Hypothalamus (tissue), 51 donors: ENCODE results near the gene APEH.

Experiments used
- DNase-seq, 51 donors: peaks; one replicate each; lab custom pipeline; 2025; lab: John Stamatoyannopoulos, UW

APEH gene

DNA sequence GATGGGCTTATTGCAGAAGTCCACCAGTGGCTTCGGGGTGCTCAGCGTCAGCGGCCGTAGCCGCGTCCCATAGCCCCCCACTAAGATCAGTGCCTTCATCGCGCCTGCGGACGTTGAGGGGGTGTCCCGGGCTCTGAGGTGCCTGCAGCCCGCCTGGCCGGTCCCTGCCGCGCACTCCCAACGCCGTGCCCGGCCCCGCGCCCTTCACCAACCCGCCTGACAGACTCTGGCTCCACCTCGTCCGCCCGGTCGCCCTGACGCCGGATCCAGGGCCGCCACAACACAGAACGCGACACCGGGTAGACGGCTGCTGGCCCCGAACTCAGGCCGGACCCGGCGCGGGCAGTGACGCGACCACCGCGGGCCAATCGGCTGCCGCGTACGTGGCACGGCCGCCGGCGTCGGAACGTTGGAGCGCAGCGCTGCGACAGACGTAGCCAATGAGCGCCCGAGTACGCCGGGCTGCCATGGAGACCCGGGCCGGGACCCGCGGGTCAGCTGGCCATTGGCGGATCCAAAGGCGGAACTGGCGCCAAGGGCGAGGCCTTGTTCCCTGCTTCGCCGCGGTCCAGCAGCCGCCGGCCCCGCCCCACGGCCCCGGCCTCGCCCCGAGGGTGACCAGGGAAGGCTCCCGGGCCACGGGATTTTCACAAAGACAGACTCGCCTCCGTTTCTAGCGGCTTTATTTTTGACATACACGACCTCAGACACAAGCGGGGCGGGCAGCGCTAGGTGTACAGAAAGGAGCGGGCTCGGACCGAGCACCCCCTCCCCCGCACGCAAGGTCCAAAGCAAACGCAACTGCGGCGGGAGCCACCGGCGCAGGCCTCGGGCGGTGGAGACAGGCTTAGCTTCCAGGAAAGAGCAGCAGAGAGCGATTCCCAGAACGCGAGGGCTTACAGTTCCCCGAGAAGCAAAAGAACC lies 49.7 kb downstream of the APEH start, which contains the start of gene GMPPB:
Gene GMPPB (minus strand): TSS at position 324 of the 924 bp plus-strand sequence. CDS start 225 bp downstream, at position 99.
- peak; percentile 43 to 99 (median 94) for DNase-seq

DNA sequence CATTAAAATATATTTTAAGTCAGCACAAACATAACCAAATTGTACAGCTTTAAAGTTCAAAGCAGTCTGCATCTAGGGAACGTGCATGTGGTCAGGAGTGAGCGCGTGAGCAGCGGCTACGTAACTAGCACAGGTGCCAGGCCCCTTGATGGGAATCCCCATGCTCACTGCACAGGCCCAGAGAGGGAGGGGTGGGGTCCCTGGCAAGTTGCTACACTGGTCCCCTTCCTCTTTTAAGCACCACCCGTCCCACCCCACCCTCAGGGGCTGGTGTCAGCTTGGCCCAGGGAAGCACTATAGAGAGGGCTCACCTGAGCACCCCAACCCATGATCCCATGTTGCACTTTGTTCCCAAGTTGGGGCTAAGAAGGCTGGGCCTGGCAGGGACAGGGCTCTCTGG lies 50.4 kb downstream of the APEH start:
- no peak for DNase-seq

DNA sequence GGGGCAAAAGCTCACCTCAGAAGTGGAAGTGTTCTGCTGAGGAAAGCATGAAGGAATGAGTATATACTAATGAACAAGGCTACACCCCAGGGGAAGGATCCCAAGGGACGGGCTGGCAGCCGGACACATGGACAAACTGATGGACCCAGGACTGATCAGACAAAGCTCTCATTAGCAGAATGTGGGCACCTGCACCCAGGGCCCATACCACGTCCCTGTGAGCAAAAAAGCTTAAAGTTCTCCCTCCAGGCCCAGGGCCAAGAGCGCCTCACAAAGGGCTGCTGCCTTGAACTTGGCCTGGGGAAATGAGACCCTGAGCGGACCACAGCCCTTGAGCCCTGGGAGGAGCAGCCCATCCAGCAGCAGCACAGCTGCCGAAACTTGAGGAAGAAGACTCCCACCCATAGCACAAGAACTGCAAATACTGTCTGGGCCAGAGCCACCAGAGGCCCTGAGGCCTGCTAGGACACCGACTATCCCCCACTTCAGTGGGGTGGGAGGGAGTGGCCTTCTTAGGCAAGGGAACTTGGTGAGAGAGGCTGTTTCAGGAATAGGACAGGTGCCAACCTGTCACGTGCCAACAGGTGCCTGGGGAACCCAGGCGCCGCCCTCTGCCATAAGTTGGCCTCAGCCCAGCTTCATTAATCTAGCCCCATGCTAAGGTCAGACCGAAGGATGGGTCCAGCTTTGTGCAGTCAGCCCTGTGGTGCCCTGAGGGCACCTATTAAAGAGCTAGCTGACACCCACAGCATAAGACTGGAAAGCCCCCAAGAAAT lies 51.9 kb downstream of the APEH start:
- no peak for DNase-seq

DNA sequence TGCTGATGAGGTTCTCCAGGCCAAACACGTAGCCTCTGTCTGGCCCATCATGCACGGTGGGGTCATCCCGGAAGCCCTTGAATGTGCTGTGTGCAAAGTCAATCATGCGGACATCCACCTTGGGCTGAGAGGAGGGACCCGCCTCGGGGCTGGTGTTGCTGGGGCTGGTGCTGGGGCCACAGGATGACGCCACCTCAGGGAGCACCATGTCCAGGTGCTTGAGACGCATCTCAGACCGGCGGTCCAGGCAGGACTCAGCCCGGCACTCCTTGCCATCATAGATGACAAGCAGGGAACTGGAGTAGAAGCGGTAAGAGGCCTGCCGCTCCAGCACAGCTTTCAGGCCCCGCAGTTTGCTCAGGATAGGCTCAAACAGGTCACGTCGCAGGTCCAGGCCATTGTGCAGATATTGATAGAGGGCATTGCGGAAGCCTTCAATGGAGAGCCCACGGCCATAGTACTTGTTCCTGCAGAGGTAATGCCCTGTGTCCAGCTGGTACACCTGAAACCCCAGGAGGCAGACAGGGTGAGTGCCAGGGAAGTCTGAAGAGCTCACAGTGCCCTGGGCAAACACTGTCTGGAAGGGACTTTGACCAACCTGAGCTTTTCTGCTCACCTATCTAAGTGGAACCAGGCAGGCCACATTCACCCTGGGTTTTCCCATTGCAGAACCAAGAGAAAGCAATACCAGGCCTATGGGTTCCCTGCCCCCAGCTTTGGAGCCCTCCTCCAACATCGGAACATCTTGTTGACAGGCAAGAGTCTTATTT lies 53.2 kb downstream of the APEH start:
- no peak for DNase-seq

DNA sequence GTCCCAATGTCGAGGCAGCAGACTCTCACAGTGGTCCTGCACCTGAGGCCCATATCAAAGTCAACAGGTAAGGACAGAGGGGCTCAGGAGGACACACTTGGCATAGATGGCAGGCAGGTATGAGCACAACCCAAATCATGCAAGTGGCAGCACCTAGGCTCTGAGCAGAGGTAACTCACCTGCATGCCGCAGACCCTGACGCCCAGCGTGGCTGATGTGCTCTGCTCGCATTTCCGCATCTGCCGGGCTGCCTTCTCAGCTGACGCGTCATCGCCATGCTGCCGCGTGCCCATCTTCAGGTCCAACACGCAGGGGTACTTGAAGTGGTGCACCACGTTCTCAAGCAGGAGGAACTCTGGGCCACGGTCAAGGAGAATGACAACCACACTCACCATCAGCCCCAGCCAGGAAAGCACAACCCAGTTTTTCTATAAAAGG lies 53.8 kb downstream of the APEH start:
- DNase-seq: no peak

DNA sequence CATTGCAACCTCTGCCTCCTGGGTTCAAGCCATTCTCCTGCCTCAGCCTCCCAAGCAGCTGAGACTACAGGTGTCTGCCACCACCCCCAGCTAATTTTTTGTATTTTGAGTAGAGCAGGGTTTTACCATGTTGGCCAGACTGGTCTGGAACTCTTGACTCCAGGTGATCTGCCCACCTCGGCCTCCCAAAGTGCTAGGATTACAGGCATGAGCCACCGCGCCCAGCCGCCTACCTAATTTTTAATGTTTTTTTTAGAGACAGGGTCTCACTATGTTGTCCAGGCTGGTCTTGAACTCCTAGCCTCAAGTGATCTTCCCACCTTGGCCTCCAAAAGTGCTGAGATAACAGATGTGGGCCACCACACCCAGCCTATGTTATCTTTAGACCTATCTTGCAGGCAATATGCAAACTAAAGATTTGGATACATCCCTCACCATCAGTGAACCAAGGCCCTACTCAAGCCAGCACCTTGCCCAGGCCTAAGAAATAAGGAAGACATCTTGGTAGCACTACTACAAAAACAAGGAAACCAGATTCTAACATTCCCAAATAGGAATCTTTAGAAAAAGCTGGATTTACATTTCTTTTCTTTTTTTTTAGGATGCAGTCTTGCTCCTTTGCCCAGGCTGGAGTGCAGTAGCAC lies 55.9 kb downstream of the APEH start:
- DNase-seq: no peak

DNA sequence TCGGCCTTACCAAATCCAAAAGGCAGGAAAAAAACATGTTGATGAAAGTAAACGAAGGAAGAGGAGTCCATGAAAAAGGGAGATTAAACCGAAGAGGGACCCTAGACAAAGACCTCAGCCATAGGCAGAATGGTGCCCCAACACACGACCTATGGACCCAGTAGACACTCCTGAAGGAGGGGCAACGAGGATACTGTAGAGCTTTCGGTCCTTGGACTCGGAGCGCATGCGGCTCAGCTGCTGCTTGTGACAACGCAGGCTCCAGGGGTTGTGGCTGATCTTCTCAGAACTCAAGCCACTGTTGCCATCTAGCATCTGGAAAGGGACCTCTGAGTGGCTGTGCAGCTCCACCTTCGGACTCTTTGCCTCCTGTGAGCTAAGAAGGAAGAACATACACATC lies 58.4 kb downstream of the APEH start:
- no peak for DNase-seq

DNA sequence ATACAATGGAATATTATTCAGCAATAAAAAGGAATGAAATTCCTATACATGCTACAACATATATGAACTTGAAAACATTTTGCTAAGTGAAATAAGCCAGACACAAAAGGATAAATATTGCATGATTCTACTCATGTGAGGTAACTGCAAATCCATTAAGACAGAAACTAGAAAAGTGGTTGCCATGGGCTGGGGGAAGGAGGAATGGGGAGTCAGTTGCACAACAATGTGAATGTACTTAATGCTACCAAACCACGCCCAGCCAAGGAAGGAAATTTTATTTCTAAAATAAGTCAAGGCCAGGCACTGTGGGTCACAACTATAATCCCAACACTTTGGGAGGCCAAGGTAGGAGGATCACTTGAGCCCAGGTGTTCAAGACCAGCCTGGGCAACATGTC lies 59.4 kb downstream of the APEH start:
- no peak for DNase-seq
